GM12878 (cell line): Measurements from ENCODE around the gene STPG1. TPM values are rescaled to one million over a fixed set of nuclear protein-coding genes. Genes with fewer than 3 reads are reported as not detected.

ENCODE experiments used
- ATAC-seq: fragments of 200-7000 bp; cut with Tn5 transposase; 3 replicates; pipeline ENCODE4 v1.9.1; 2020; ENCODE audit warnings: mild to moderate bottlenecking, moderate library complexity
- BruUV-seq: library from RNA; stranded (reverse); fragments of 400-500 nt; replicated peaks from 2 replicates; lab custom pipeline; 2021; lab: Mats Ljungman, UMichigan
- CTCF ChIA-PET: fragments of 300-600 bp; sonication (Branson Sonifier 250); formaldehyde crosslinking; extraction: SDS; loops from one replicate; lab custom pipeline; 2021; ENCODE audit warnings: inconsistent platforms; lab: Yijun Ruan, JAX
- POLR2A ChIA-PET: fragments of 350-600 bp; formaldehyde crosslinking; extraction: SDS; loops from one replicate; lab custom pipeline; 2021; ENCODE audit warnings: inconsistent platforms; lab: Charles Lee
- RAD21 ChIA-PET: fragments of 300-600 bp; sonication (Branson Sonifier 250); formaldehyde crosslinking; loops from one replicate; lab custom pipeline; 2023; ENCODE audit warnings: antibody characterized with exemption; ENCODE audit not compliant: unreplicated experiment; lab: Charles Lee
- SMC1A ChIA-PET: fragments of 300-600 bp; sonication (Branson Sonifier 250); formaldehyde crosslinking; loops from one replicate; lab custom pipeline; 2023; ENCODE audit not compliant: unreplicated experiment, uncharacterized antibody; lab: Charles Lee
- DNase-seq: peaks from one replicate; pipeline ENCODE4 v3.0.0-alpha.2; 2011; ENCODE audit warnings: low read depth, low spot score
- FAIRE-seq: peaks from 3 replicates; lab custom pipeline; 2011; peaks lifted over from hg19 to GRCh38; lab: Jason Lieb, UNC
- H2AFZ ChIP-seq: 2 replicates; pipeline ENCODE4 v1.6.0; 2011; ENCODE audit warnings: low read depth, low read length, control low read depth; ENCODE audit not compliant: control insufficient read depth
- H3K27ac ChIP-seq: 2 replicates; pipeline ENCODE4 v1.5.1; 2011; ENCODE audit warnings: control low read depth; ENCODE audit not compliant: control insufficient read depth, insufficient read depth
- H3K27me3 ChIP-seq, 2 experiments: replicated peaks in 1 of 2; 2 replicates each; pipeline versions ENCODE4 v1.6.0 to v1.6.1; 2011; ENCODE audit warnings: low read length in 1 of 2; ENCODE audit not compliant: control insufficient read depth in 2 of 2, insufficient read depth in 2 of 2
- H3K36me3 ChIP-seq, 2 experiments: 2 replicates each; pipeline ENCODE4 v1.5.1; 2011; ENCODE audit warnings: low read length in 1 of 2; ENCODE audit not compliant: control insufficient read depth in 2 of 2, insufficient read depth in 2 of 2
- H3K4me1 ChIP-seq: 2 replicates; pipeline ENCODE4 v1.6.1; 2011; ENCODE audit warnings: mild to moderate bottlenecking, low read length, moderate library complexity, mixed read lengths; ENCODE audit not compliant: control insufficient read depth, insufficient read depth
- H3K4me2 ChIP-seq: 2 replicates; pipeline ENCODE4 v1.6.0; 2011; ENCODE audit warnings: control low read depth; ENCODE audit not compliant: control insufficient read depth, insufficient read depth
- H3K4me3 ChIP-seq: fragments of 200-600 bp; sonication (generic); 2 replicates; pipeline ENCODE4 v1.5.1; 2016
- H3K79me2 ChIP-seq: 2 replicates; pipeline ENCODE4 v1.6.0; 2011; ENCODE audit warnings: low read length; ENCODE audit not compliant: control insufficient read depth, insufficient read depth
- H3K9ac ChIP-seq: 2 replicates; pipeline ENCODE4 v1.8.0; 2011; ENCODE audit warnings: low read length, control low read depth, mixed read lengths; ENCODE audit not compliant: control insufficient read depth, insufficient read depth
- H3K9me3 ChIP-seq: replicated peaks from 3 replicates; pipeline ENCODE4 v1.5.1; 2011; ENCODE audit warnings: mild to moderate bottlenecking, low read length; ENCODE audit not compliant: control insufficient read depth, insufficient read depth
- H4K20me1 ChIP-seq: 2 replicates; pipeline ENCODE4 v1.6.0; 2011; ENCODE audit not compliant: control insufficient read depth, insufficient read depth
- BACH1 ChIP-seq: fragments of 450-650 bp; IDR thresholded peaks from 2 replicates; pipeline ENCODE4 v1.6.1; 2017; ENCODE audit warnings: mild to moderate bottlenecking, borderline replicate concordance
- EED ChIP-seq: sonication (generic); IDR thresholded peaks from 2 replicates; pipeline ENCODE4 v1.6.1; 2016; ENCODE audit warnings: antibody characterized with exemption, low read depth
- MEF2B ChIP-seq: fragments of 450-650 bp; IDR thresholded peaks from 2 replicates; pipeline ENCODE4 v1.6.1; 2018; ENCODE audit warnings: mild to moderate bottlenecking, moderate library complexity; ENCODE audit not compliant: partially characterized antibody, poor library complexity, severe bottlenecking
- NR2C2 ChIP-seq: IDR thresholded peaks from 2 replicates; pipeline ENCODE4 v1.6.1; 2011; ENCODE audit warnings: borderline replicate concordance, low read depth; ENCODE audit not compliant: control insufficient read depth, insufficient read length
- RCOR1 ChIP-seq: conservative IDR thresholded peaks from 2 replicates; pipeline ENCODE4 v1.6.1; 2012; ENCODE audit warnings: low read depth, low read length, improper control_type of control experiment
- RUNX3 ChIP-seq: IDR thresholded peaks from 2 replicates; pipeline ENCODE4 v1.6.1; 2012; ENCODE audit warnings: low read length, inconsistent platforms
- SPI1 ChIP-seq: IDR thresholded peaks from 2 replicates; pipeline ENCODE4 v1.6.1; 2011; ENCODE audit warnings: low read depth, mild to moderate bottlenecking, low read length, moderate library complexity, borderline replicate concordance; ENCODE audit not compliant: insufficient read depth
- ZNF384 ChIP-seq: IDR thresholded peaks from 2 replicates; pipeline ENCODE4 v1.6.1; 2012; ENCODE audit warnings: low read depth, mild to moderate bottlenecking, low read length, improper control_type of control experiment, borderline replicate concordance
- ZSCAN29 ChIP-seq: fragments of 450-650 bp; IDR thresholded peaks from 2 replicates; pipeline ENCODE4 v1.6.1; 2017; ENCODE audit warnings: mild to moderate bottlenecking, moderate library complexity
- WGBS: methylation state at CpG from one replicate; pipeline ENCODE4 v1.1.6; 2016; ENCODE audit warnings: low lambda C conversion rate; ENCODE audit not compliant: insufficient replicate concordance, insufficient coverage; ENCODE audit errors: missing lambda C conversion rate; 5-methylcytosine and 5-hydroxymethylcytosine counted together
- in situ Hi-C: fragments of 300-500 bp; cut with MboI; formaldehyde crosslinking; loops from 9 replicates; pipeline ENCODE4 v1.14.3; 2018; ENCODE audit warnings: mixed read lengths
- intact Hi-C: fragments of 100-400 bp; cut with micrococcal nuclease; formaldehyde crosslinking; loops from one replicate; pipeline ENCODE4 v1.14.2; 2022; ENCODE audit not compliant: unreplicated experiment
- polyA plus RNA-seq, 11 experiments: library from polyadenylated mRNA; depleted of rRNA in 4 of 11; unstranded in 6 of 11; stranded (reverse) in 5 of 11; fragments of >200 nt; fragmentation: Nextera tagmentation in 4 of 11; fragmentation: Illumina TruSeq in 1 of 11; extraction: Ambion mirVana in 4 of 11; extraction: Trizol in 1 of 11; gene quantifications; 1 replicate in 1 of 11; 2 replicates in 10 of 11; pipeline versions ENCODE4 v1.2.1 to v1.2.3, GENCODE V29; 2011 to 2016; ENCODE audit warnings: inconsistent platforms in 2 of 11, missing spikeins in 2 of 11, low read depth in 1 of 11
- total RNA-seq, 4 experiments: library from RNA; depleted of rRNA in 3 of 4; stranded (reverse); fragments of >200 nt in 3 of 4; fragmentation: Illumina TruSeq in 1 of 4; extraction: Trizol in 1 of 4; gene quantifications; 2 replicates each; pipeline versions ENCODE4 v1.2.1 to v1.2.3, GENCODE V29; 2013 to 2021
- TF ChIP-seq, protein P1 (sequence below): IDR thresholded peaks from 2 replicates; pipeline ENCODE4 v1.6.1; 2012; ENCODE audit warnings: low read depth, low read length, improper control_type of control experiment
- TF ChIP-seq, protein P2 (sequence below): fragments of 450-650 bp; formaldehyde crosslinking; IDR thresholded peaks from 2 replicates; pipeline ENCODE4 v1.5.0; 2022; ENCODE audit warnings: mild to moderate bottlenecking, missing genetic modification characterization

Gene STPG1
- total and polyA plus RNA-seq, 10 of the 15 experiments (the other 5 are each of a cell fraction or from before 2014, with no cell fraction given) = 0.22 to 2.6 (median 0.73) TPM

DNA sequence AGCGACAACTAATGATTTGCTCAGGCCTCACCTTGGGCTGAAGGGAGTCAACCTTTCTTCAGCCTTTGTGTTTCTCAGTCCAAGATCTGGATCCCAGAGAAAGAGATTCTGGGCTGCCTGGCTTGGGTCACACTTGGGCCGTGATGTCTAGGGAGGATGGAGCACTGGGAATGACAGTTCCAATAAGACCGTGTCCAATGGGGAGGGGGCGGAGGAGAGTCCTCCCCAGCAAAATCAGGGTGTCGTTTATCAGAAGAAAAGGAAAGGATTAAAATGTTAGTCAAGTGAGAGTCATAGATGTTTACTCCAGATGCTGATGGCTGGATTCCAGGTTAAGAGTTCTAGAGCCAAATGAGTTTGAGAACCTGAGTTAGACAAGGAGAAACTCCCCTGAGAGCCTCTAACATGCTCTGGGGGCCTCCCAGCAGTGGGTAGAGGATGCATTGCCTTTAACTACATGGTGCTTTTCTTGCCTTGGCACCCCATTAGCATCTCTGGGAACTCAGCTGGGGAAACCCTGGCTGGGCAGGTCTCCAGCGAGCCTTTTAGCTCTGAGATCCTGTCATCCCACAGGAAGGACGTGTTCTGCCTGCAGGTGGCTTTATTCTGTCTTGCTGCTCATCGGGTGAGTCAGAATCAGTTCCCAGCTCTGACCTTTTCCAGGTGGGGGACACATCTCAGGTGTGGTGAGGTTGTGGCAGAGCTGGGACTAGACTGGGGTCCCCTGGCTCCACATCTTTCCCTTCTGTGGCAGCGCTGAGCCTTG is 24.2 kb upstream of the STPG1 start:
- ChIA-PET CTCF (interaction anchor here (0.8 kb wide), 1 partner anchor 30 kb away, joined by 3 read pairs; no protein-coding TSS in a partner anchor), POLR2A (no interaction called here), RAD21 (no interaction called here), SMC1A (no interaction called here)
- Histone ChIP-seq H4K20me1 (no peaks in the 10 kb centered on the region), H3K4me2 (no peak overlapping the region), H3K4me1 (no peaks in the 10 kb centered on the region), H2AFZ (no peak overlapping the region), H3K9me3 (no peaks in the 10 kb centered on the region), H3K79me2 (no peaks in the 10 kb centered on the region), H3K9ac (no peak overlapping the region), H3K36me3 (no peaks in the 10 kb centered on the region), H3K4me3 (no peak overlapping the region), H3K27me3 (no peaks in the 10 kb centered on the region), H3K27ac (no peak overlapping the region)
- BruUV-seq = no TSS peak
- in situ Hi-C loops = no loop called here
- 77% methylated on average over 9 of the region's 9 CpGs for WGBS
- FAIRE-seq (no peak), ATAC-seq (no peak), DNase-seq (no peak)
- TF ChIP-seq NR2C2 = no peak
- TF ChIP-seq MEF2B = no peak
- no peak for TF ChIP-seq RUNX3
- TF ChIP-seq EED = no peak
- TF ChIP-seq ZSCAN29 = no peak
- TF ChIP-seq RCOR1 = no peak
- no peak for TF ChIP-seq ZNF384
- TF ChIP-seq SPI1 = no peak
- TF ChIP-seq, protein P1, sequence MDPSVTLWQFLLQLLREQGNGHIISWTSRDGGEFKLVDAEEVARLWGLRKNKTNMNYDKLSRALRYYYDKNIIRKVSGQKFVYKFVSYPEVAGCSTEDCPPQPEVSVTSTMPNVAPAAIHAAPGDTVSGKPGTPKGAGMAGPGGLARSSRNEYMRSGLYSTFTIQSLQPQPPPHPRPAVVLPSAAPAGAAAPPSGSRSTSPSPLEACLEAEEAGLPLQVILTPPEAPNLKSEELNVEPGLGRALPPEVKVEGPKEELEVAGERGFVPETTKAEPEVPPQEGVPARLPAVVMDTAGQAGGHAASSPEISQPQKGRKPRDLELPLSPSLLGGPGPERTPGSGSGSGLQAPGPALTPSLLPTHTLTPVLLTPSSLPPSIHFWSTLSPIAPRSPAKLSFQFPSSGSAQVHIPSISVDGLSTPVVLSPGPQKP = no peak
- no peak for TF ChIP-seq BACH1
- TF ChIP-seq, protein P2, sequence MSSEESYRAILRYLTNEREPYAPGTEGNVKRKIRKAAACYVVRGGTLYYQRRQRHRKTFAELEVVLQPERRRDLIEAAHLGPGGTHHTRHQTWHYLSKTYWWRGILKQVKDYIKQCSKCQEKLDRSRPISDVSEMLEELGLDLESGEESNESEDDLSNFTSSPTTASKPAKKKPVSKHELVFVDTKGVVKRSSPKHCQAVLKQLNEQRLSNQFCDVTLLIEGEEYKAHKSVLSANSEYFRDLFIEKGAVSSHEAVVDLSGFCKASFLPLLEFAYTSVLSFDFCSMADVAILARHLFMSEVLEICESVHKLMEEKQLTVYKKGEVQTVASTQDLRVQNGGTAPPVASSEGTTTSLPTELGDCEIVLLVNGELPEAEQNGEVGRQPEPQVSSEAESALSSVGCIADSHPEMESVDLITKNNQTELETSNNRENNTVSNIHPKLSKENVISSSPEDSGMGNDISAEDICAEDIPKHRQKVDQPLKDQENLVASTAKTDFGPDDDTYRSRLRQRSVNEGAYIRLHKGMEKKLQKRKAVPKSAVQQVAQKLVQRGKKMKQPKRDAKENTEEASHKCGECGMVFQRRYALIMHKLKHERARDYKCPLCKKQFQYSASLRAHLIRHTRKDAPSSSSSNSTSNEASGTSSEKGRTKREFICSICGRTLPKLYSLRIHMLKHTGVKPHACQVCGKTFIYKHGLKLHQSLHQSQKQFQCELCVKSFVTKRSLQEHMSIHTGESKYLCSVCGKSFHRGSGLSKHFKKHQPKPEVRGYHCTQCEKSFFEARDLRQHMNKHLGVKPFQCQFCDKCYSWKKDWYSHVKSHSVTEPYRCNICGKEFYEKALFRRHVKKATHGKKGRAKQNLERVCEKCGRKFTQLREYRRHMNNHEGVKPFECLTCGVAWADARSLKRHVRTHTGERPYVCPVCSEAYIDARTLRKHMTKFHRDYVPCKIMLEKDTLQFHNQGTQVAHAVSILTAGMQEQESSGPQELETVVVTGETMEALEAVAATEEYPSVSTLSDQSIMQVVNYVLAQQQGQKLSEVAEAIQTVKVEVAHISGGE (CRISPR knock-in tag) = no peak
- intact Hi-C loops = no loop called here
